HCT116 (cell line): ENCODE measurements around the gene TSPAN5. TPM values are rescaled to one million over a fixed set of nuclear protein-coding genes. Genes with fewer than 3 reads are reported as not detected.

Experiments
- ATAC-seq: fragments of 200-7000 bp; cut with Tn5 transposase; 2 replicates; pipeline ENCODE4 v1.9.1; 2020; ENCODE audit warnings: mild to moderate bottlenecking, moderate library complexity
- BruUV-seq: library from RNA; stranded (reverse); fragments of 400-500 nt; replicated peaks from 2 replicates; lab custom pipeline; 2021; lab: Mats Ljungman, UMichigan
- CTCF ChIA-PET: fragments of 300-600 bp; sonication (Branson Sonifier 250); formaldehyde crosslinking; loops from one replicate; lab custom pipeline; 2021; ENCODE audit warnings: antibody characterized with exemption; lab: Charles Lee
- POLR2A ChIA-PET: fragments of 300-600, 350-600 bp; sonication (Branson Sonifier 250); formaldehyde crosslinking; loops from one replicate; lab custom pipeline; 2021; ENCODE audit warnings: antibody characterized with exemption; lab: Charles Lee
- RAD21 ChIA-PET, 2 experiments: fragments of 300-600 bp; sonication (Branson Sonifier 250); formaldehyde crosslinking; loops; one replicate each; lab custom pipeline; 2023; ENCODE audit warnings: low total read pairs in 2 of 2; ENCODE audit not compliant: uncharacterized antibody in 2 of 2, unreplicated experiment in 2 of 2, low non-redundant PET in 1 of 2; lab: Charles Lee
- DNase-seq: peaks from one replicate; pipeline ENCODE4 v3.0.0-alpha.2; 2010; ENCODE audit warnings: low read depth, low spot score
- H2AFZ ChIP-seq: fragments of 200-600 bp; shearing (Covaris generic), sonication (generic); 2 replicates; pipeline ENCODE4 v1.6.1; 2017; ENCODE audit warnings: low read depth, mixed run types, mixed read lengths, antibody characterized with exemption, low read length; ENCODE audit not compliant: poor library complexity, severe bottlenecking
- H3K27ac ChIP-seq: 2 replicates; pipeline ENCODE4 v1.5.1; 2012; ENCODE audit warnings: low read depth, low read length
- H3K27me3 ChIP-seq: fragments of 200-600 bp; sonication (generic); 2 replicates; pipeline ENCODE4 v1.6.1; 2016; ENCODE audit warnings: mixed run types, low read length, mixed read lengths; ENCODE audit not compliant: insufficient read depth
- H3K36me3 ChIP-seq, 2 experiments: fragments of 200-500 bp in 1 of 2; fragments of 200-600 bp in 1 of 2; sonication (Bioruptor generic) in 1 of 2; sonication (generic) in 1 of 2; 2 replicates each; pipeline versions ENCODE4 v1.5.1 to v1.6.1; 2014 to 2016; ENCODE audit warnings: low read length in 2 of 2, inconsistent platforms in 1 of 2, mixed read lengths in 1 of 2, mixed run types in 1 of 2; ENCODE audit not compliant: insufficient read depth in 2 of 2, control insufficient read depth in 1 of 2
- H3K4me1 ChIP-seq, 2 experiments: fragments of 200-600 bp in 1 of 2; sonication (generic) in 1 of 2; 2 replicates each; pipeline versions ENCODE4 v1.5.1 to v1.6.1; 2012 to 2017; ENCODE audit warnings: low read length in 2 of 2, inconsistent platforms in 1 of 2, mild to moderate bottlenecking in 1 of 2, mixed read lengths in 1 of 2, mixed run types in 1 of 2, moderate library complexity in 1 of 2; ENCODE audit not compliant: insufficient read depth in 2 of 2, control insufficient read depth in 1 of 2
- H3K4me2 ChIP-seq: fragments of 200-600 bp; sonication (generic); 2 replicates; pipeline ENCODE4 v1.6.1; 2017; ENCODE audit warnings: mixed run types, low read length, mixed read lengths
- H3K4me3 ChIP-seq, 2 experiments: fragments of 200-600 bp in 1 of 2; sonication (generic) in 1 of 2; replicated peaks in 1 of 2; 2 replicates each; pipeline ENCODE4 v1.5.1; 2011 to 2016; ENCODE audit warnings: low read length in 2 of 2, control low read depth in 1 of 2, low read depth in 1 of 2, mild to moderate bottlenecking in 1 of 2, mixed read lengths in 1 of 2, mixed run types in 1 of 2
- H3K79me2 ChIP-seq: fragments of 200-600 bp; sonication (generic); 2 replicates; pipeline ENCODE4 v1.6.1; 2017; ENCODE audit warnings: mild to moderate bottlenecking, mixed run types, low read length, moderate library complexity, mixed read lengths; ENCODE audit not compliant: insufficient read depth
- H3K9ac ChIP-seq: fragments of 200-600 bp; sonication (generic); 2 replicates; pipeline ENCODE4 v1.6.1; 2016; ENCODE audit warnings: low read length, mixed read lengths
- H3K9me2 ChIP-seq: fragments of 200-600 bp; sonication (generic), shearing (Covaris generic); 2 replicates; pipeline ENCODE4 v1.6.1; 2017; ENCODE audit warnings: mixed run types, mild to moderate bottlenecking, moderate library complexity; ENCODE audit not compliant: insufficient read depth
- H3K9me3 ChIP-seq, 2 experiments: fragments of 200-500 bp in 1 of 2; fragments of 200-600 bp in 1 of 2; sonication (Bioruptor generic) in 1 of 2; sonication (generic) in 1 of 2; 2 replicates each; pipeline ENCODE4 v1.6.1; 2014 to 2017; ENCODE audit warnings: low read length in 2 of 2, mixed read lengths in 2 of 2, inconsistent platforms in 1 of 2, low read depth in 1 of 2, mild to moderate bottlenecking in 1 of 2, mixed run types in 1 of 2, moderate library complexity in 1 of 2; ENCODE audit not compliant: control insufficient read depth in 1 of 2, insufficient read depth in 1 of 2
- H4K20me1 ChIP-seq: fragments of 200-600 bp; sonication (generic), shearing (Covaris generic); 2 replicates; pipeline ENCODE4 v1.6.1; 2017; ENCODE audit warnings: mixed run types, mild to moderate bottlenecking, moderate library complexity; ENCODE audit not compliant: insufficient read depth
- CBX3 ChIP-seq: IDR thresholded peaks from 2 replicates; pipeline ENCODE4 v1.6.1; 2012; ENCODE audit warnings: low read depth
- ELF1 ChIP-seq: IDR thresholded peaks from 2 replicates; pipeline ENCODE4 v1.6.1; 2012; ENCODE audit warnings: low read depth, borderline replicate concordance
- MAX ChIP-seq: IDR thresholded peaks from 2 replicates; pipeline ENCODE4 v1.6.1; 2012
- RAD21 ChIP-seq: IDR thresholded peaks from 2 replicates; pipeline ENCODE4 v1.6.1; 2012; ENCODE audit warnings: low read depth, mild to moderate bottlenecking
- SIN3A ChIP-seq: IDR thresholded peaks from 2 replicates; pipeline ENCODE4 v1.6.1; 2012; ENCODE audit warnings: low read depth
- YY1 ChIP-seq: IDR thresholded peaks from 2 replicates; pipeline ENCODE4 v1.6.1; 2011; ENCODE audit warnings: low read length, low read depth, moderate library complexity, mild to moderate bottlenecking; ENCODE audit not compliant: insufficient replicate concordance; ENCODE audit errors: extremely low read depth
- intact Hi-C: fragments of 100-400 bp; cut with micrococcal nuclease; formaldehyde crosslinking; loops from 2 replicates; pipeline ENCODE4 v1.10.0; 2022
- total RNA-seq: library from RNA; stranded (reverse); gene quantifications from one replicate; pipeline ENCODE4 v1.2.1, GENCODE V29; 2021; ENCODE audit not compliant: unreplicated experiment

The TSPAN5 gene
- total RNA-seq, 1 experiment from 2014 or later, result 56.8 TPM

GRCh38 chr4:98642991-98643426, 15.4 kb downstream of the TSPAN5 start (continued):
- TF ChIP-seq YY1, result no peak
- TF ChIP-seq RAD21, result peak; percentile 29
- TF ChIP-seq, all 23 proteins: peak for 10

- Histone ChIP-seq H3K79me2 (peaks cover 100% of the 10 kb centered on the region), H2AFZ (no peak overlapping the region), H3K4me3 (no peak overlapping the region), H3K9ac (no peak overlapping the region)
- TF ChIP-seq CBX3, result no peak
- TF ChIP-seq SIN3A, result no peak
- TF ChIP-seq ELF1, result no peak
- TF ChIP-seq MAX, result no peak
- TF ChIP-seq, all 23 proteins: peak for 0
- no peak for ATAC-seq
- Histone ChIP-seq H3K27me3 (no peaks in the 10 kb centered on the region), H4K20me1 (no peaks in the 10 kb centered on the region), H3K4me2 (peak overlapping the region; percentile 56; the same call in 1 of the 2 replicates), H3K36me3 (no peaks in the 10 kb centered on the region), H3K4me1 (peaks cover 15 to 71% of the 10 kb centered on the region in 2 experiments), H3K9me2 (no peaks in the 10 kb centered on the region), H3K27ac (no peak overlapping the region; the same call in 1 of the 2 replicates), H3K9me3 (no peaks in the 10 kb centered on the region)
- ChIA-PET RAD21 (interaction anchor here in 1 of 2 experiments (0.6 kb wide), 1 partner anchor 17 kb away, joined by 6 read pairs; the partner anchor contains the start of gene TSPAN5), CTCF (interaction anchor here (0.8 to 1.5 kb wide), 3 partner anchors 12 to 13 kb away, joined by 3 to 4 read pairs (median 4); no protein-coding TSS in a partner anchor), POLR2A (interaction anchor here (1.0 to 1.6 kb wide), 2 partner anchors 18 to 20 kb away, joined by 4 to 5 read pairs; no protein-coding TSS in a partner anchor)
- intact Hi-C loops, result no loop called here
- BruUV-seq, result no TSS peak
- no peak for DNase-seq
Measured at GRCh38 chr4:98641906-98642668, 16.3 kb downstream of the TSPAN5 start.
